SK-N-SH (cell line): ENCODE data around the gene STAP2.

Experiments used
- CHD2 ChIP-seq: fragments of 150-350 bp; IDR thresholded peaks from 2 replicates; pipeline ENCODE4 v1.6.1; 2018; ENCODE audit warnings: low read length; ENCODE audit not compliant: partially characterized antibody
- CTCF ChIP-seq: fragments of 200-600 bp; sonication (generic); IDR thresholded peaks from 2 replicates; pipeline ENCODE4 v1.6.1; 2017; ENCODE audit warnings: antibody characterized with exemption, mild to moderate bottlenecking, moderate library complexity
- EP300 ChIP-seq, 2 experiments: IDR thresholded peaks; 2 replicates each; pipeline versions ENCODE4 v1.4.0 to v1.6.1; 2012; ENCODE audit warnings: borderline replicate concordance in 1 of 2, low read depth in 1 of 2, low read length in 1 of 2
- MXI1 ChIP-seq: IDR thresholded peaks from 2 replicates; pipeline ENCODE4 v1.6.1; 2012; ENCODE audit warnings: mild to moderate bottlenecking, low read depth, low read length, improper control_type of control experiment
- POLR2AphosphoS5 ChIP-seq: IDR thresholded peaks from 2 replicates; pipeline ENCODE4 v1.6.1; 2012; ENCODE audit warnings: low read depth, low read length
- RAD21 ChIP-seq: IDR thresholded peaks from 2 replicates; pipeline ENCODE4 v1.6.1; 2012; ENCODE audit warnings: mild to moderate bottlenecking, low read length
- RCOR1 ChIP-seq: fragments of 150-350 bp; IDR thresholded peaks from 2 replicates; pipeline ENCODE4 v1.6.1; 2017; ENCODE audit warnings: antibody characterized with exemption, low read length
- RXRA ChIP-seq: IDR thresholded peaks from 2 replicates; pipeline ENCODE4 v1.4.0; 2012; ENCODE audit warnings: low read depth, mild to moderate bottlenecking, borderline replicate concordance
- TAF1 ChIP-seq: IDR thresholded peaks from 2 replicates; pipeline ENCODE4 v1.6.1; 2012; ENCODE audit warnings: low read depth, mild to moderate bottlenecking, low read length, moderate library complexity, borderline replicate concordance
- TCF12 ChIP-seq: IDR thresholded peaks from 2 replicates; pipeline ENCODE4 v1.4.0; 2012
- TEAD4 ChIP-seq: IDR thresholded peaks from 2 replicates; pipeline ENCODE4 v1.4.0; 2012; ENCODE audit warnings: mild to moderate bottlenecking, borderline replicate concordance; ENCODE audit not compliant: insufficient read depth
- USF2 ChIP-seq: fragments of 150-350 bp; IDR thresholded peaks from 2 replicates; pipeline ENCODE4 v1.6.1; 2017; ENCODE audit warnings: antibody characterized with exemption, low read length, low read depth, borderline replicate concordance
- YY1 ChIP-seq: IDR thresholded peaks from 2 replicates; pipeline ENCODE4 v1.4.0; 2012; ENCODE audit warnings: low read depth, mild to moderate bottlenecking
- ZBTB33 ChIP-seq: IDR thresholded peaks from 2 replicates; pipeline ENCODE4 v1.4.0; 2012; ENCODE audit warnings: low read depth, borderline replicate concordance

- no peak for TF ChIP-seq EP300 (IDR thresholded peaks at IDR 0.05; ENCODE audit: borderline replicate concordance in 1 of 2, low read depth in 1 of 2, low read length in 1 of 2)
- no peak for TF ChIP-seq RCOR1
- no peak for TF ChIP-seq POLR2AphosphoS5
- no peak for TF ChIP-seq TAF1
- no peak for TF ChIP-seq CTCF
- TF ChIP-seq YY1 = no peak
- no peak for TF ChIP-seq ZBTB33
- TF ChIP-seq RAD21 = no peak
- no peak for TF ChIP-seq RXRA
- TF ChIP-seq USF2 = no peak
- no peak for TF ChIP-seq CHD2
- no peak for TF ChIP-seq TCF12
- TF ChIP-seq TEAD4 = no peak
- no peak for TF ChIP-seq MXI1
Observed at GRCh38 chr19:4291184-4291732, 47.4 kb downstream of the STAP2 start.
